ENCODE measurements around the gene KLF3. TPM values are rescaled to one million over a fixed set of nuclear protein-coding genes. Genes with fewer than 3 reads are reported as not detected.
"Not testable (repeated sequence)": the region's sequence is repeated elsewhere in the genome, so short reads cannot be mapped to it uniquely, and the experiment has no call there.

Gene KLF3
- total RNA-seq, 1 experiment from 2014 or later: 16.8 TPM

- TF ChIP-seq PRRX2 (CRISPR knock-in tag; IDR thresholded peaks at IDR 0.05) (no peak), ZNF425 (CRISPR knock-in tag; conservative IDR thresholded peaks at IDR 0.05) (no peak), FOXP4 (CRISPR knock-in tag; IDR thresholded peaks at IDR 0.05) (no peak), ARID4B (CRISPR knock-in tag; IDR thresholded peaks at IDR 0.05; ENCODE audit: borderline replicate concordance) (no peak), ERG (CRISPR knock-in tag; IDR thresholded peaks at IDR 0.05) (no peak), ZNF423 (CRISPR knock-in tag; IDR thresholded peaks at IDR 0.05) (no peak)
Measured at GRCh38 chr4:38621831-38622230, 42.2 kb upstream of the KLF3 start (continued).

GRCh38 chr4:38622340-38622739 is 41.7 kb upstream of the KLF3 start:
- DNase-seq (ENCODE audit: low spot score); H3K4me3 Mint-ChIP-seq; H3K27me3 Mint-ChIP-seq (ENCODE audit: low read depth); ATAC-seq; POLR2A ChIA-PET; H3K27ac Mint-ChIP-seq; H3K4me1 Mint-ChIP-seq: not testable (repeated sequence)
- Mint-ChIP-seq H3K36me3 (peaks cover 14% of the 10 kb centered on the region), H3K9me3 (peaks cover 15% of the 10 kb centered on the region)
- CTCF ChIA-PET: interaction anchor here (1.0 kb wide), 1 partner anchor 303 kb away, joined by 3 read pairs; no protein-coding TSS in a partner anchor

- Mint-ChIP-seq H3K27ac (no peak overlapping the region), H3K4me3 (no peak overlapping the region), H3K9me3 (peaks cover 22% of the 10 kb centered on the region), H3K4me1 (peaks cover 4% of the 10 kb centered on the region), H3K27me3 (ENCODE audit: low read depth) (no peaks in the 10 kb centered on the region), H3K36me3 (peaks cover 22% of the 10 kb centered on the region)
- DNase-seq (ENCODE audit: low spot score): no peak
- ChIA-PET CTCF (interaction anchor here (0.7 to 1.0 kb wide), 2 partner anchors 304 to 930 kb away, joined by 3 to 5 read pairs; no protein-coding TSS in a partner anchor), POLR2A (interaction anchor here (0.6 kb wide), 1 partner anchor 174 kb away, joined by 3 read pairs; no protein-coding TSS in a partner anchor)
- ATAC-seq: no peak
- TF ChIP-seq MAX (CRISPR knock-in tag; IDR thresholded peaks at IDR 0.05) (no peak), ZNF396 (CRISPR knock-in tag; IDR thresholded peaks at IDR 0.05; ENCODE audit: borderline replicate concordance) (no peak), FOXP4 (CRISPR knock-in tag; IDR thresholded peaks at IDR 0.05) (no peak), ZSCAN18 (CRISPR knock-in tag; IDR thresholded peaks at IDR 0.05) (no peak), AR (CRISPR knock-in tag; IDR thresholded peaks at IDR 0.05) (no peak), RORB (CRISPR knock-in tag; IDR thresholded peaks at IDR 0.05) (no peak), NFYB (CRISPR knock-in tag; conservative IDR thresholded peaks at IDR 0.05; ENCODE audit: low read depth) (no peak), SOX15 (CRISPR knock-in tag; IDR thresholded peaks at IDR 0.05) (no peak)
Measured at GRCh38 chr4:38623260-38623659, 40.7 kb upstream of the KLF3 start.

All from WTC11 (cell line).